Activated CD4-positive, alpha-beta memory T cell treated with anti-CD3 and anti-CD28 coated beads, Interleukin-2, amount 10 ng/mL, durations not matched to agents 7 days and 5 days (primary cell): ENCODE measurements around the gene P2RX1. TPM values are rescaled to one million over a fixed set of nuclear protein-coding genes. Genes with fewer than 3 reads are reported as not detected.

ENCODE experiments used
- CTCF ChIA-PET: fragments of 350-600 bp; sonication (Branson Sonifier 250); formaldehyde crosslinking; loops from one replicate; lab custom pipeline; 2021; ENCODE audit warnings: antibody characterized with exemption, inconsistent platforms; lab: Charles Lee
- POLR2A ChIA-PET: fragments of 350-600 bp; sonication (Branson Sonifier 250); formaldehyde crosslinking; loops from one replicate; lab custom pipeline; 2021; ENCODE audit warnings: antibody characterized with exemption; lab: Charles Lee
- DNase-seq: peaks from one replicate; pipeline ENCODE4 v3.0.0-alpha.2; 2020
- H3K27ac Mint-ChIP-seq: one replicate; pipeline ENCODE4 v1.8.0; 2021; ENCODE audit warnings: mild to moderate bottlenecking, mixed read lengths
- H3K27me3 Mint-ChIP-seq: one replicate; pipeline ENCODE4 v1.8.0; 2021; ENCODE audit warnings: mixed read lengths
- H3K36me3 Mint-ChIP-seq: one replicate; pipeline ENCODE4 v1.8.0; 2021; ENCODE audit warnings: low read depth, mixed read lengths
- H3K4me1 Mint-ChIP-seq: one replicate; pipeline ENCODE4 v1.8.0; 2021; ENCODE audit warnings: mixed read lengths
- H3K4me3 Mint-ChIP-seq: one replicate; pipeline ENCODE4 v1.8.0; 2021; ENCODE audit warnings: mild to moderate bottlenecking, mixed read lengths
- H3K9me3 Mint-ChIP-seq: one replicate; pipeline ENCODE4 v1.8.0; 2021; ENCODE audit warnings: mixed read lengths
- total RNA-seq, 2 experiments: library from RNA; stranded (reverse); gene quantifications; one replicate each; pipeline ENCODE4 v1.2.3, GENCODE V29; 2021

P2RX1 gene
- total RNA-seq, 2 experiments from 2014 or later: 0.45 to 0.65 TPM

DNA sequence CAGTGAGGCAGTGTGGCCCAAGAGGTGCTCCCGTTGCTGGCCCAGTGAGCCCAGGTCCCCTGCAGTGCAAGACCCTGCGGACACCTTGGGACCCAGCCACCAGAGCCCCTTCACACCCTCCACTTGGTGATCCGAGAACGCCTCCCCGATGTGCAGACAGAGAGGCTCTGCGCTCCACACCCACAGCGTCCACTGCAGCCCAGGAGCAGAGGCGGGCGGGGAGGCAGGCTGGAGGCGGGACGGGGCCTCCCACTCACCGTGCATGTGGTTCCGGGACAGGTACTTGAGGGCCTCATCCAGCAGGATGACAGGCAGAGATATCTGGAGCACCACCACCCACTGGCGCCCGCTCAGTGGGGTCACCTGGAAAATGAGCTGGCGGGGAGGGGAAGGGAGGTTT, 12.1 kb upstream of the P2RX1 start:
- H3K4me1 Mint-ChIP-seq: no peaks in the 10 kb centered on the region
- no peaks in the 10 kb centered on the region for H3K27me3 Mint-ChIP-seq
- H3K4me3 Mint-ChIP-seq: no peak overlapping the region
- POLR2A ChIA-PET: interaction anchor here (0.9 kb wide), 1 partner anchor 11 kb away, joined by 3 read pairs; no protein-coding TSS in a partner anchor
- H3K36me3 Mint-ChIP-seq: peaks cover 59% of the 10 kb centered on the region
- DNase-seq: no peak
- CTCF ChIA-PET: no interaction called here
- no peaks in the 10 kb centered on the region for H3K9me3 Mint-ChIP-seq
- no peak overlapping the region for H3K27ac Mint-ChIP-seq

- H3K27ac Mint-ChIP-seq: no peak overlapping the region
- no peaks in the 10 kb centered on the region for H3K9me3 Mint-ChIP-seq
- no peak for DNase-seq
- CTCF ChIA-PET: interaction anchor here (1.3 kb wide), 1 partner anchor 14 kb away, joined by 3 read pairs; no protein-coding TSS in a partner anchor
- H3K27me3 Mint-ChIP-seq: no peaks in the 10 kb centered on the region
- no peak overlapping the region for H3K4me3 Mint-ChIP-seq
- H3K4me1 Mint-ChIP-seq: no peaks in the 10 kb centered on the region
- POLR2A ChIA-PET: interaction anchor here (0.9 kb wide), 1 partner anchor 13 kb away, joined by 3 read pairs; no protein-coding TSS in a partner anchor
- peaks cover 55% of the 10 kb centered on the region for H3K36me3 Mint-ChIP-seq
Measured at GRCh38 chr17:3927628-3928340, 11.5 kb upstream of the P2RX1 start.

DNA sequence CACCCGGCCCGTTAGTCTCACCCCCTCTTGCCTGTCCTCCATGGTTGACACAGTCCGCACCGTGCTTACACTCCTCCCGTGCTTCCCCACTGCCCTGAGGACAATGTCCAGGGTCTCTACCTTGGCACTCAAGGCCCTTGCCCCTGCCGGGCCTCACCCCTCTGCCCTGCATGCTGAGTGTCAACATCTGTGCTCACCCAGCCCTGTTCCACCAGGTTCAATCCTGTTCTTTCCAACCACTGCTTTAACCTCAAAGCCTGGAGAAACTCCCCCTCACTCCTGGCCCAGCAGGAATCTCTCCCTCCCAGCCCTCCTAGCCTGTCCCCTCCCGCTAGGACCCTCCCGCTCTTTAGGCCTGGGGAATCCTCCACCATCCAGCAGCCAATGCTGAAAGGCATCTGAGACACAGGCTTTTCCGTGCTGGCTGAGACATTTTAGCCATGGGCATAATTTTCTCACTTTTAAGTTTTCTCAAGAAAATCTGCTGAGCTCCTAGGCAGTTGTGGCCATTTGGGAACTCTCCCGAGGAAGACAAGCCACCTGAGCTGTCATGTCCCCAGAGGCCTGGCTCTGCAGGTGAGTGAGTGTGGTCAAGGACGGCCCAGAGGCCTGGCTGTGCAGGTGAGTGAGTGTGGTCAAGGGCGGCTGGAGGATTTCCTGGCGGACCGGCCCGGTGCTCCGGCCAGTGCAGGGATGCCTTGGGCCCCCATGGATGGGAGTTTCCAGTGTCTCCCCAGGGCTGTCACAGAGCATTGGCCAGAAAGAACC, 10.8 kb upstream of the P2RX1 start:
- ChIA-PET CTCF (interaction anchor here (1.3 kb wide), 1 partner anchor 13 kb away, joined by 3 read pairs; no protein-coding TSS in a partner anchor), POLR2A (interaction anchor here (0.9 kb wide), 1 partner anchor 12 kb away, joined by 3 read pairs; no protein-coding TSS in a partner anchor)
- no peaks in the 10 kb centered on the region for H3K4me1 Mint-ChIP-seq
- no peak overlapping the region for H3K4me3 Mint-ChIP-seq
- DNase-seq: no peak
- H3K27me3 Mint-ChIP-seq: no peaks in the 10 kb centered on the region
- no peak overlapping the region for H3K27ac Mint-ChIP-seq
- peaks cover 50% of the 10 kb centered on the region for H3K36me3 Mint-ChIP-seq
- no peaks in the 10 kb centered on the region for H3K9me3 Mint-ChIP-seq

DNA sequence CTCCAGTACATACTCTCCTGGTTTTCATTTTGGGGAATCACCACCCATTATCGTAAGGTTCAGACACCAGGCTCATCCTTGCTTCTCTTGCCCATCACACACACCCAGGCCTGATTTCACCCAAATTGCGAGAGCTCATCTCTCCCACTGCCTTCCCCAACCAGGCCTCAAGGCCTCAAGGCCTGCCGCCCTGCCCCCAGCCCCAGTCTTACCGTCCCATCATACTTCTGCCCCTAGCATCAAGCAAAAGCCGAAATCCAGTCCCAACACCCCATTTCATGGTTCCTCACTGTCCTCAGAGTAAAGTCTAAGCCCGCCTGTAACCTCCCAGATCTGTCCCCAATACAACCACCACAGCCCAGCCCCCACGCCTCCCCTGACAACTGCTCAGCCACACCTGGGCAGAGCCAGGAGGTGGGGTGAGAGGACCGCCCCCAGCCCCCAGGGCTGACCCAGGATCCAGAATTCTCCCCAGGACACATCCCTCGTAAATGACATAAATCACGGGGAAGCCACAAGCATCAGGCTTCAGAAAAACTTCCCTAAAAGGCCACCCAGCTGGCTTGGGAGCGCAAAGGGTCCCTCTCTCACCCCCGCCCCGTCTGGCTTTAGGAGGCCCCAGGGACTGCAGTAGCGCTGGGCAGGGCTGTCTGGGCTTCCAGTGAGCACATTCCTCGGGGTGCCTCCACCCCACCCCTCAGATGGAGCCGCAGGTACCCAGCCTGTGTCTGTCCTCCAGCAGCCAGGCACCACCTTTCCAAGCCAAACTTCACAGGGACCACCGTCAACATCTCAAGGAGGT, 9.6 kb upstream of the P2RX1 start:
- H3K4me1 Mint-ChIP-seq: no peaks in the 10 kb centered on the region
- H3K4me3 Mint-ChIP-seq: no peak overlapping the region
- no peak for DNase-seq
- POLR2A ChIA-PET: no interaction called here
- H3K36me3 Mint-ChIP-seq: peaks cover 41% of the 10 kb centered on the region
- H3K27ac Mint-ChIP-seq: no peak overlapping the region
- no peaks in the 10 kb centered on the region for H3K9me3 Mint-ChIP-seq
- CTCF ChIA-PET: interaction anchor here (3.6 kb wide), 1 partner anchor 12 kb away, joined by 15 read pairs; no protein-coding TSS in a partner anchor
- no peaks in the 10 kb centered on the region for H3K27me3 Mint-ChIP-seq

DNA sequence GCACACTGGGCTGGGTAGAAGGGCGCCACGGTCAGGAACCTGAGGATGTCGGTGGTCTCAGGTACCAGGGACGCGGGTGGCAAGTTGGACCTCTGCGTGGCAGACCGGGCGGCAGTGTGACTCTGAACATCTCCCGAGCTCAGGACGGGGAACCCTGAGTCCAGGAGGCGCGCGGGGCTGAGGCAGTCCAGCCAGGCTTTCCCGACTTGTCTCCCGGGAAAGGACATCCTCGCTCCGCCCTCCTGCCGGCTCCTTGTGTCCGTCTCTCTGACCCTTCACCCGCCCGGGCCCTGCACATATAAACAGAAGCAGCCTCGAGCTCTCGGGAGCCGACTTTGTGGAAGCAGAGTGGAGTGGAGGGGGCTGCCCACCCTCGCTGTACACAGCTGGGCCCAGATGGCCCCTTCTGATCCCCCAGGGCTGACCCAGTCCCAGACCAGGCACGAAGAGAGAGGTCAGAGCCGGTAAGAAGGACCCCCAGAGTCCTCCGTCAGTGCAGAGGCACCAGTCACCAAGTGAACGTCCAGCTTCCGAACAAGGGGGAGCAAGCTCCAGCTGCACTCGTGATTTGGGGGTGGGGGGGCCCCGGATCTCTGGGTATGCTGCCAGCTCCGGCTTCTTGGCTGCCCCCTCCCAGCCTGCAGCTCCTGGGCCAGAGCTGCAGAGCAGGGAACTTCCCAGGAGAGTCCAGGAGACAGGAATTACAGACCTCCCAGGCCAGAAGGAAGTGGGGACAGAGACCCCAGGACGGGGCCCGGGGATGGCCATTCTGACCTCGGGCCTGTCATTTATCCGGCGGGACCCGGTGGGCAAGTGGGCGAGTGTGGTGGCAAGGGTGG, 8.5 kb upstream of the P2RX1 start:
- POLR2A ChIA-PET: interaction anchor here (0.6 kb wide), 1 partner anchor 143 kb away, joined by 3 read pairs; no protein-coding TSS in a partner anchor
- H3K27me3 Mint-ChIP-seq: no peaks in the 10 kb centered on the region
- H3K9me3 Mint-ChIP-seq: no peaks in the 10 kb centered on the region
- DNase-seq: no peak
- no peak overlapping the region for H3K4me3 Mint-ChIP-seq
- CTCF ChIA-PET: interaction anchor here (3.6 kb wide), 1 partner anchor 11 kb away, joined by 15 read pairs; no protein-coding TSS in a partner anchor
- no peaks in the 10 kb centered on the region for H3K4me1 Mint-ChIP-seq
- H3K36me3 Mint-ChIP-seq: peaks cover 35% of the 10 kb centered on the region
- no peak overlapping the region for H3K27ac Mint-ChIP-seq

DNA sequence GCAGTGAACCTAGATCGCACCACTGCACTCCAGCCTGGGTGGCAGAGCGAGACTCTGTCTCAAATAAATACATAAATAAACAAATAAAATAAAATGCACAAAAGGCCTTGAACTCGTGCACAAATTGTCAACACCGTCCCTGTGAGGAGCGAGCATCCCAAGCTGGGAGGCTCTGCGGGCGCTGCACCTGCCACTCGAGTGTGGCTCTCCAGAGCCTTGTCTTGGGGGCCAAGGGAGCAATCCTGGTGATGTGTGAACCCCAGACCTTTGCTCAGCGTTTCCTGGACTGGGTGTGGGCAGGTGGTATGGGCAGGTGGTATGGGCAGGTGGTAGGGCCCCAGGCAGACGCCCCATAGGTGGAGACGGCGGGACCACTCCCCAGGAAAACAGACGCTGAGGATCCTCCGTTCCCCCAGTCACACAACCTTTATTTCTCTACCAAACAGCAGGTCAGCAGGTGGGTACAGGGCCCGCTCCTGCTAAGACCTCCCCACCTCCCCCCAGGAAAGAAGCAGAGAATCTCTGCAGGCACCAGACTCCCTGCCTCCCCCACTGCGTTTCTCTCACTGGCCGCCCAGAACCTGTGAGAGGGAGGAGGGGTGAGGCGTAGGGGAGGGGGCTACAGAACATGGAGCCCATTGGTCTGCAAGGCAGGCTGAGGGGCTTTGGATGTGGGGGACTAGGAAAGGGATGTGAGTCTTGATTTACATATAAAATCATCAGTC, 7.4 kb upstream of the P2RX1 start:
- CTCF ChIA-PET: interaction anchor here (3.6 kb wide), 1 partner anchor 10 kb away, joined by 15 read pairs; no protein-coding TSS in a partner anchor
- H3K36me3 Mint-ChIP-seq: peaks cover 26% of the 10 kb centered on the region
- no peaks in the 10 kb centered on the region for H3K27me3 Mint-ChIP-seq
- DNase-seq: no peak
- H3K4me1 Mint-ChIP-seq: no peaks in the 10 kb centered on the region
- no peak overlapping the region for H3K27ac Mint-ChIP-seq
- H3K4me3 Mint-ChIP-seq: no peak overlapping the region
- H3K9me3 Mint-ChIP-seq: no peaks in the 10 kb centered on the region
- POLR2A ChIA-PET: interaction anchor here (0.6 kb wide), 2 partner anchors 10 to 145 kb away, joined by 3 read pairs; no protein-coding TSS in a partner anchor

DNA sequence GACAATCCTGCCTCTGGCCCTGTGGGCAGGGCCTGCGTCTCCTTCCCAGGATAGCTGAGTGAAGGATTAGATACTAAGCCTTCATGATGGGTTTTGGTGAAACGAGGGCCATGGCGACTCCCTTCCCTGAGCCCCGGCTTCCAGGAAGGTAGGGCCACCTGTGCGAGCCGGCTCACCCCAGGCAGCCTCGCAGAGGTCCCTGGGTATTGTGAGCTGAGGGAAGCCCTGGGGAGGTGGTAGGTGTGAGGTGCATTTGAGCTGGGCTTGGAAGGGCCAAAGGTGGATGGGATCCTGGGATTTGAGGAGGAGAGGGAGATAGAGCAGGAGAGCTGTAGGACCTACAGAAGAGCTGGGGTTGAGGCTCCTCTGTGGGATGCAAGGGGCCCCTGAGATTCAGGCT, 6.5 kb upstream of the P2RX1 start:
- peaks cover 22% of the 10 kb centered on the region for H3K36me3 Mint-ChIP-seq
- no peak overlapping the region for H3K4me3 Mint-ChIP-seq
- POLR2A ChIA-PET: interaction anchor here (0.6 to 2.4 kb wide), 3 partner anchors 9 to 84 kb away, joined by 3 to 10 read pairs (median 3); partner anchors contain the start of gene ATP2A3
- H3K4me1 Mint-ChIP-seq: peaks cover 3% of the 10 kb centered on the region
- no peak for DNase-seq
- CTCF ChIA-PET: interaction anchor here (3.6 kb wide), 1 partner anchor 9 kb away, joined by 15 read pairs; no protein-coding TSS in a partner anchor
- H3K27ac Mint-ChIP-seq: no peak overlapping the region
- H3K27me3 Mint-ChIP-seq: no peaks in the 10 kb centered on the region
- no peaks in the 10 kb centered on the region for H3K9me3 Mint-ChIP-seq

DNA sequence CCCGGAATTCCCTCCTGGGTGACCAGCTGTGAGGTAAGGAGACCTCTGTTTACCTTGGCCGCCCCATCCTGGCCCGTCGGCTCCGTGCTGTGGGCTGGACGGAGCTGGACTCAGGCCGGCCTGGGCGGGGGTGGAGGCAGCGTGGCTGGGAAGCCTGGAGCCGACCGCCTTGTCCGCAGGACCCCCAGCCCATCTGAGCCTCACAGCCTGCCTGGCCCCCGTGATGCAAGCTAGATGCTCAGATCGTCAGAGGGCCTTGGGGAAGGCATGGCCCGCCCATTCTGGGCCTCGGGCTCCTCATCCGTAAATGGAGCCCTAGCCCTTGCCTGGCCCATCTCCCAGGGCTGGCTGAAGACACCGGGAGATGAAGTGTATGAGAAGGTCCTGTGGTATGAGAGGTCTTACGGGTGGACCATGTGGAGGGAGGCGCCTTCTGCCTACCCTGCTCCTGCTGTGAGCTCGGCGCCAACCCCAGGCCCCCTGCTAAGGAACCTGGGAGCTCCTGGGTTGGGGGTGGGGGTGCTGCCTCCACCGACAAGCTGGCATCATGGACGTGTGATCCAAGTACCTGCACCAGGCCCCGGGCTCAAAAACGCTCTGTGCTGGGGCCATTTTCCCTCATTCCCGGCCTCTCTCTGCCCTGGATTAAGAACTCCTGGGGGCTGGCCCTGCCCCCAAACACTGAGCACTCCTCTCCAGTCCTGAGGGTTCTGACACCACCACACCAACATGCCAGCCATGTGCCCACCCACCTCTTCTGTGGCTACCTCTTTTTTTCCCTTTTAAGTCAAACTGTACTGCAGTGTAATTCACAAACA, 5.4 kb upstream of the P2RX1 start:
- ChIA-PET CTCF (interaction anchor here (0.6 to 3.6 kb wide), 3 partner anchors 8 to 75 kb away, joined by 3 to 15 read pairs (median 3); no protein-coding TSS in a partner anchor), POLR2A (interaction anchor here (0.6 to 2.4 kb wide), 4 partner anchors 9 to 85 kb away, joined by 3 to 10 read pairs (median 5); partner anchors contain the start of gene ATP2A3)
- Mint-ChIP-seq H3K27ac (no peak overlapping the region), H3K36me3 (peaks cover 17% of the 10 kb centered on the region), H3K27me3 (no peaks in the 10 kb centered on the region), H3K9me3 (no peaks in the 10 kb centered on the region), H3K4me1 (peaks cover 11% of the 10 kb centered on the region), H3K4me3 (no peak overlapping the region)
- DNase-seq: no peak

DNA sequence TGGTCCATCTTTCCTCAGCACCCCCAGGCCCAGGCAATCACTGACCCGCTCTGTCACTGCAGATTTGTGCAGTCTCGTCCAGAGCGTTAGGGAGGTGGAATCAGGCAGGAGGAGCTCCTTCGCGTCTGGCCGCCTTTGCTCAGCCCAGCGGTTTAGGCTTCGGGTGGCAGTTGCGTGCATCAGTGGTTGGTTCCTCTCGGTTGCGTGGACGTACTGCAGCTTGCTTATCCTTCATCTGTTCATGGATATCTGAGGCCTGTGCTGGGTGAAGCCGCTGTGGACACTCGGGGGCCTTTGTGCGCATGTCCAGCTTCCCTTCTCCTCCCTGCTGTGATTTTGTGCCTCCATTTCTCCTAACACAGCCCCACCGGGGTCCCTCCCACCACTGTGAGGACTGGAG, 4.7 kb upstream of the P2RX1 start:
- ChIA-PET POLR2A (interaction anchor here (1.2 to 2.4 kb wide), 2 partner anchors 10 to 44 kb away, joined by 7 to 10 read pairs; partner anchors contain the start of gene ATP2A3), CTCF (interaction anchor here (1.0 kb wide), 1 partner anchor 14 kb away, joined by 3 read pairs; no protein-coding TSS in a partner anchor)
- Mint-ChIP-seq H3K9me3 (no peaks in the 10 kb centered on the region), H3K4me3 (no peak overlapping the region), H3K27me3 (no peaks in the 10 kb centered on the region), H3K36me3 (peaks cover 16% of the 10 kb centered on the region), H3K4me1 (peaks cover 19% of the 10 kb centered on the region), H3K27ac (no peak overlapping the region)
- no peak for DNase-seq

DNA sequence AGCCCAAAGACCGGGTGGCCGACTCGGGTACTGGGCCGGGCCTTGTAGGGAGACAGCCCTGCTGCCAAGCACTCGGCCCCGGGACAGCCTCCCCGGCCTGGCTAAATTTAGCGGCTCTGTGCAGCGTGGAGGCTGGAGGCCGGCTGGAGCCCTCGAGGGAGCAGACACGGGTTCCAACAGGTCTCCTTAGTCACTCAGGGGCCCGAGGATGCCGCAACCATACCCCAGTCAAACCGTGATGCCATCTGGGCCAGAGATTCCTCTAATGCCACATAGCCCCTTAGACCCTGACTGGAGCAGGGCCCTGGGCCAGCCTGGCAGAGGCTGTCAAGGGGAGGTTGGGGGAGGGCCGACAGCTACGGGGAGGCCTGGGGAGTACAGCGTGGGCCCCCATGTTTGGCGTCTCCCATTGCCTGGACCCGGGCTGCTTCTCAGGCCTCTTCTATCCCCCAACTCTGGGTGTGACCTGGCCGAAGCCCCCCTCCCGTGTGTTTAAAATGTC, 2.9 kb upstream of the P2RX1 start:
- Mint-ChIP-seq H3K36me3 (peaks cover 2% of the 10 kb centered on the region), H3K27ac (no peak overlapping the region), H3K4me3 (no peak overlapping the region), H3K9me3 (no peaks in the 10 kb centered on the region), H3K27me3 (no peaks in the 10 kb centered on the region), H3K4me1 (peaks cover 33% of the 10 kb centered on the region)
- ChIA-PET POLR2A (no interaction called here), CTCF (no interaction called here)
- DNase-seq: no peak
